H9 (cell line): ENCODE measurements around the gene CCT4. TPM values are rescaled to one million over a fixed set of nuclear protein-coding genes. Genes with fewer than 3 reads are reported as not detected.

ENCODE experiments used
- DNase-seq: peaks from one replicate; pipeline ENCODE4 v3.0.0-alpha.2; 2017
- H2AFZ ChIP-seq: one replicate; pipeline ENCODE4 v1.6.1; 2013; ENCODE audit warnings: mild to moderate bottlenecking, low read length, control low read depth, moderate library complexity
- H2AK5ac ChIP-seq: 2 replicates; pipeline ENCODE4 v1.6.1; 2013; ENCODE audit warnings: low read length, control low read depth, mixed read lengths; ENCODE audit not compliant: insufficient read length
- H2BK120ac ChIP-seq: one replicate; pipeline ENCODE4 v1.6.1; 2013; ENCODE audit warnings: low read depth, mild to moderate bottlenecking, low read length, control low read depth, inconsistent platforms; ENCODE audit not compliant: poor library complexity, severe bottlenecking
- H2BK12ac ChIP-seq: 2 replicates; pipeline ENCODE4 v1.6.1; 2013; ENCODE audit warnings: low read length, control low read depth, mixed read lengths, low read depth; ENCODE audit not compliant: insufficient read length
- H2BK15ac ChIP-seq: 2 replicates; pipeline ENCODE4 v1.6.1; 2013; ENCODE audit warnings: low read depth, low read length, control low read depth
- H2BK20ac ChIP-seq: one replicate; pipeline ENCODE4 v1.6.1; 2013; ENCODE audit warnings: low read depth, mild to moderate bottlenecking, low read length, control low read depth, inconsistent platforms; ENCODE audit not compliant: poor library complexity, severe bottlenecking
- H2BK5ac ChIP-seq: 2 replicates; pipeline ENCODE4 v1.6.1; 2013; ENCODE audit warnings: low read length, control low read depth, mixed read lengths; ENCODE audit not compliant: insufficient read length
- H3K14ac ChIP-seq: 2 replicates; pipeline ENCODE4 v1.6.1; 2013; ENCODE audit warnings: low read length, control low read depth; ENCODE audit not compliant: insufficient read depth
- H3K18ac ChIP-seq: 2 replicates; pipeline ENCODE4 v1.6.1; 2013; ENCODE audit warnings: low read depth, mild to moderate bottlenecking, mixed read lengths, low read length, control low read depth; ENCODE audit not compliant: insufficient read length
- H3K23ac ChIP-seq: 2 replicates; pipeline ENCODE4 v1.6.1; 2013; ENCODE audit warnings: low read length, control low read depth, mixed read lengths, low read depth; ENCODE audit not compliant: insufficient read length
- H3K23me2 ChIP-seq: 2 replicates; pipeline ENCODE4 v1.6.1; 2013; ENCODE audit warnings: low read depth, mild to moderate bottlenecking, mixed read lengths, low read length, control low read depth; ENCODE audit not compliant: insufficient read length, poor library complexity, severe bottlenecking
- H3K27ac ChIP-seq: 2 replicates; pipeline ENCODE4 v1.5.1; 2013; ENCODE audit warnings: low read length, control low read depth, mixed read lengths, low read depth; ENCODE audit not compliant: insufficient read length
- H3K27me3 ChIP-seq: 2 replicates; pipeline ENCODE4 v1.6.1; 2013; ENCODE audit warnings: low read length, control low read depth, inconsistent platforms; ENCODE audit not compliant: insufficient read depth
- H3K4ac ChIP-seq: 2 replicates; pipeline ENCODE4 v1.6.1; 2013; ENCODE audit warnings: low read depth, mild to moderate bottlenecking, control low read depth, inconsistent platforms, low read length, moderate library complexity
- H3K4me1 ChIP-seq: 2 replicates; pipeline ENCODE4 v1.6.1; 2013; ENCODE audit warnings: low read length, control low read depth, inconsistent platforms; ENCODE audit not compliant: insufficient read depth
- H3K4me2 ChIP-seq: 2 replicates; pipeline ENCODE4 v1.6.1; 2013; ENCODE audit warnings: low read length, control low read depth, mixed read lengths; ENCODE audit not compliant: insufficient read length, insufficient read depth
- H3K56ac ChIP-seq: 2 replicates; pipeline ENCODE4 v1.6.1; 2013; ENCODE audit warnings: low read depth, mild to moderate bottlenecking, mixed read lengths, low read length, control low read depth; ENCODE audit not compliant: insufficient read length
- H3K79me1 ChIP-seq: 2 replicates; pipeline ENCODE4 v1.6.1; 2013; ENCODE audit warnings: low read depth, mild to moderate bottlenecking, moderate library complexity, low read length, control low read depth, inconsistent platforms; ENCODE audit not compliant: insufficient read depth, poor library complexity, severe bottlenecking
- H3K79me2 ChIP-seq: 2 replicates; pipeline ENCODE4 v1.6.1; 2013; ENCODE audit warnings: low read length, control low read depth, inconsistent platforms; ENCODE audit not compliant: insufficient read depth
- H3K9ac ChIP-seq: 2 replicates; pipeline ENCODE4 v1.6.1; 2013; ENCODE audit warnings: low read length, control low read depth, mixed read lengths; ENCODE audit not compliant: insufficient read length; ENCODE audit errors: extremely low read depth
- H3K9me3 ChIP-seq: one replicate; pipeline ENCODE4 v1.6.1; 2013; ENCODE audit warnings: low read depth, low read length, inconsistent platforms; ENCODE audit not compliant: control insufficient read depth
- H3T11ph ChIP-seq: one replicate; pipeline ENCODE4 v1.6.1; 2013; ENCODE audit warnings: mild to moderate bottlenecking, low read length, control low read depth, inconsistent platforms
- H4K20me1 ChIP-seq: one replicate; pipeline ENCODE4 v1.6.1; 2013; ENCODE audit not compliant: control insufficient read depth, insufficient read length, insufficient read depth
- H4K5ac ChIP-seq: 2 replicates; pipeline ENCODE4 v1.6.1; 2013; ENCODE audit warnings: low read depth, mild to moderate bottlenecking, mixed read lengths, low read length, control low read depth; ENCODE audit not compliant: insufficient read length
- H4K8ac ChIP-seq: replicated peaks from 2 replicates; pipeline ENCODE4 v1.6.1; 2013; ENCODE audit warnings: low read length, control low read depth, mixed read lengths, low read depth; ENCODE audit not compliant: insufficient read length
- H4K91ac ChIP-seq: 2 replicates; pipeline ENCODE4 v1.6.1; 2013; ENCODE audit warnings: low read depth, mild to moderate bottlenecking, moderate library complexity, mixed read lengths, low read length, control low read depth; ENCODE audit not compliant: insufficient read length
- H3K27ac Mint-ChIP-seq, 3 experiments: 2 replicates in 2 of 3; 3 replicates in 1 of 3; pipeline ENCODE4 v1.8.0; 2020 to 2021; ENCODE audit warnings: mixed read lengths in 3 of 3, mild to moderate bottlenecking in 1 of 3, moderate library complexity in 1 of 3
- H3K27me3 Mint-ChIP-seq: 2 replicates; pipeline ENCODE4 v1.8.0; 2021; ENCODE audit warnings: low read depth, mild to moderate bottlenecking, moderate library complexity, mixed read lengths
- H3K36me3 Mint-ChIP-seq, 3 experiments: 2 replicates in 2 of 3; 3 replicates in 1 of 3; pipeline ENCODE4 v1.8.0; 2020 to 2021; ENCODE audit warnings: low read depth in 3 of 3, mixed read lengths in 3 of 3; ENCODE audit not compliant: insufficient read depth in 1 of 3
- H3K4me1 Mint-ChIP-seq, 2 experiments: 2 replicates each; pipeline ENCODE4 v1.8.0; 2020; ENCODE audit warnings: mixed read lengths in 2 of 2
- H3K4me3 Mint-ChIP-seq, 2 experiments: 2 replicates in 1 of 2; 3 replicates in 1 of 2; pipeline ENCODE4 v1.8.0; 2020 to 2021; ENCODE audit warnings: mild to moderate bottlenecking in 2 of 2, mixed read lengths in 2 of 2, moderate library complexity in 1 of 2
- H3K9me3 Mint-ChIP-seq, 2 experiments: 2 replicates in 1 of 2; 3 replicates in 1 of 2; pipeline ENCODE4 v1.8.0; 2020; ENCODE audit warnings: mild to moderate bottlenecking in 2 of 2, mixed read lengths in 2 of 2, moderate library complexity in 1 of 2
- WGBS: extraction: QIAGEN DNeasy Blood & Tissue Kit; methylation state at CpG from one replicate; pipeline ENCODE4 v1.1.7; 2013; ENCODE audit warnings: missing lambda C conversion rate, low lambda C conversion rate, mixed read lengths; ENCODE audit not compliant: insufficient read length; ENCODE audit errors: extremely low coverage; 5-methylcytosine and 5-hydroxymethylcytosine counted together
- total RNA-seq: library from RNA; stranded (reverse); gene quantifications from 2 replicates; pipeline ENCODE4 v1.2.1, GENCODE V29; 2021
- TF ChIP-seq, protein P1 (sequence below): fragments of 200-600 bp; sonication (generic); conservative IDR thresholded peaks from 3 replicates; pipeline ENCODE4 v1.8.0; 2021; ENCODE audit warnings: antibody characterized with exemption, mild to moderate bottlenecking

Gene CCT4
- total RNA-seq, 1 experiment from 2014 or later, result 360 TPM

DNA sequence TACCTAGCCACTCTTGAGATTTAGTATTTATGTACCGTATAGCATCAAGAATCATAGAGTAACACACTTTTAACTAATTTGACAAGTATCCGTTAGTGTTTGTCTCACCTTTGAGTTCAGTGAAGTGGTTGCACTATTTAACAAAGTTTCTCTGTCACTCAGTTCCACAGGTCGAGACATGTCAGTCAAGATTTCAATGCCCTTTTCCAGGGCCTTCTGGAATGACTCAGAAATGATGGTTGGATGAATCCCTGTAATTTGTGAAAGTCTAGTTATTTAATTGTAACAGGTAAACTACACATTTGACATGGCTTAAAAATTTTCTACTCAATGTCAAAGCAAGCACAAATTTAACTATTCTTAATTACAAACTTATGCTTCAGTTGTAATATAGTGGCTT is 9.7 kb downstream of the CCT4 start:
- Mint-ChIP-seq H3K27me3 (no peaks in the 10 kb centered on the region), H3K4me1 (no peaks in the 10 kb centered on the region), H3K4me3 (no peak overlapping the region), H3K36me3 (peaks cover 56 to 95% (median 87%) of the 10 kb centered on the region in 3 experiments; a peak in 6 of 7 replicates), H3K27ac (no peak overlapping the region), H3K9me3 (no peaks in the 10 kb centered on the region)
- Histone ChIP-seq H4K5ac (no peak overlapping the region), H2BK120ac (no peak overlapping the region), H3K4me2 (no peak overlapping the region), H2AFZ (no peak overlapping the region), H2AK5ac (no peak overlapping the region), H2BK12ac (no peak overlapping the region), H3K23ac (no peak overlapping the region), H3K79me1 (no peaks in the 10 kb centered on the region), H2BK20ac (no peak overlapping the region), H3K9me3 (no peaks in the 10 kb centered on the region), H3K79me2 (no peaks in the 10 kb centered on the region), H3K56ac (no peak overlapping the region), H4K91ac (no peak overlapping the region), H3K23me2 (no peaks in the 10 kb centered on the region), H2BK5ac (no peak overlapping the region), H3K27ac (no peak overlapping the region), H3K27me3 (no peaks in the 10 kb centered on the region), H2BK15ac (no peak overlapping the region), H3K4ac (no peak overlapping the region), H4K20me1 (no peaks in the 10 kb centered on the region), H3K14ac (no peak overlapping the region), H3K4me1 (no peaks in the 10 kb centered on the region), H3K9ac (no peak overlapping the region), H3K18ac (no peak overlapping the region), H4K8ac (no peak overlapping the region), H3T11ph (no peak overlapping the region)
- no CpG with 5 or more reads among the region's 3 CpGs for WGBS
- no peak for DNase-seq
- TF ChIP-seq, protein P1, sequence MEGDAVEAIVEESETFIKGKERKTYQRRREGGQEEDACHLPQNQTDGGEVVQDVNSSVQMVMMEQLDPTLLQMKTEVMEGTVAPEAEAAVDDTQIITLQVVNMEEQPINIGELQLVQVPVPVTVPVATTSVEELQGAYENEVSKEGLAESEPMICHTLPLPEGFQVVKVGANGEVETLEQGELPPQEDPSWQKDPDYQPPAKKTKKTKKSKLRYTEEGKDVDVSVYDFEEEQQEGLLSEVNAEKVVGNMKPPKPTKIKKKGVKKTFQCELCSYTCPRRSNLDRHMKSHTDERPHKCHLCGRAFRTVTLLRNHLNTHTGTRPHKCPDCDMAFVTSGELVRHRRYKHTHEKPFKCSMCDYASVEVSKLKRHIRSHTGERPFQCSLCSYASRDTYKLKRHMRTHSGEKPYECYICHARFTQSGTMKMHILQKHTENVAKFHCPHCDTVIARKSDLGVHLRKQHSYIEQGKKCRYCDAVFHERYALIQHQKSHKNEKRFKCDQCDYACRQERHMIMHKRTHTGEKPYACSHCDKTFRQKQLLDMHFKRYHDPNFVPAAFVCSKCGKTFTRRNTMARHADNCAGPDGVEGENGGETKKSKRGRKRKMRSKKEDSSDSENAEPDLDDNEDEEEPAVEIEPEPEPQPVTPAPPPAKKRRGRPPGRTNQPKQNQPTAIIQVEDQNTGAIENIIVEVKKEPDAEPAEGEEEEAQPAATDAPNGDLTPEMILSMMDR, result no peak
